ENCODE data around the gene RTKN. TPM values are rescaled to one million over a fixed set of nuclear protein-coding genes. Genes with fewer than 3 reads are reported as not detected.

Gene RTKN
- total and polyA plus RNA-seq, 9 of the 15 experiments (the other 6 are each of a cell fraction or from before 2014, with no cell fraction given): 0.14 to 6.9 (median 3.6) TPM

GRCh38 chr2:74391580-74392448 lies 49.9 kb downstream of the RTKN start (continued):
- TF ChIP-seq ZBTB7A (IDR thresholded peaks at IDR 0.05; ENCODE audit: borderline replicate concordance, control insufficient read depth, low read depth, low read length) (peak; percentile 93), EGR1 (conservative IDR thresholded peaks at IDR 0.05) (0 out of 2 replicates have a peak, but pooled peaks have one; percentile 31), ELF4 (CRISPR knock-in tag; IDR thresholded peaks at IDR 0.05) (no peak; the same call in 1 of the 2 replicates), GATA2 (CRISPR knock-in tag; IDR thresholded peaks at IDR 0.05) (peak; percentile 50; the same call in 1 of the 2 replicates), POLR2A (conservative IDR thresholded peaks at IDR 0.05) (peak; percentile 55; the same call in 1 of the 2 replicates), NFE2 (IDR thresholded peaks at IDR 0.05; ENCODE audit: low read depth) (peak; percentile 99), ZNF766 (CRISPR knock-in tag; conservative IDR thresholded peaks at IDR 0.05) (no peak), SMAD3 (CRISPR knock-in tag; conservative IDR thresholded peaks at IDR 0.05) (0 out of 2 replicates have a peak, but pooled peaks have one; percentile 13), DACH1 (IDR thresholded peaks at IDR 0.05; ENCODE audit: partially characterized antibody) (peak; percentile 92), KLF16 (IDR thresholded peaks at IDR 0.05) (peak; percentile 77), KDM2B (CRISPR knock-in tag; IDR thresholded peaks at IDR 0.05) (no peak), MNT (conservative IDR thresholded peaks at IDR 0.05) (peak; percentile 55 to 63), KLF1 (tag; IDR thresholded peaks at IDR 0.05) (no peak), BRD9 (IDR thresholded peaks at IDR 0.05; ENCODE audit: low read depth, partially characterized antibody) (peak; percentile 57), SMC3 (conservative IDR thresholded peaks at IDR 0.05; ENCODE audit: insufficient read depth, low read depth, low read length) (peak; percentile 60), PHF20 (IDR thresholded peaks at IDR 0.05; ENCODE audit: partially characterized antibody) (peak; percentile 58)
- TF ChIP-seq, protein P1, sequence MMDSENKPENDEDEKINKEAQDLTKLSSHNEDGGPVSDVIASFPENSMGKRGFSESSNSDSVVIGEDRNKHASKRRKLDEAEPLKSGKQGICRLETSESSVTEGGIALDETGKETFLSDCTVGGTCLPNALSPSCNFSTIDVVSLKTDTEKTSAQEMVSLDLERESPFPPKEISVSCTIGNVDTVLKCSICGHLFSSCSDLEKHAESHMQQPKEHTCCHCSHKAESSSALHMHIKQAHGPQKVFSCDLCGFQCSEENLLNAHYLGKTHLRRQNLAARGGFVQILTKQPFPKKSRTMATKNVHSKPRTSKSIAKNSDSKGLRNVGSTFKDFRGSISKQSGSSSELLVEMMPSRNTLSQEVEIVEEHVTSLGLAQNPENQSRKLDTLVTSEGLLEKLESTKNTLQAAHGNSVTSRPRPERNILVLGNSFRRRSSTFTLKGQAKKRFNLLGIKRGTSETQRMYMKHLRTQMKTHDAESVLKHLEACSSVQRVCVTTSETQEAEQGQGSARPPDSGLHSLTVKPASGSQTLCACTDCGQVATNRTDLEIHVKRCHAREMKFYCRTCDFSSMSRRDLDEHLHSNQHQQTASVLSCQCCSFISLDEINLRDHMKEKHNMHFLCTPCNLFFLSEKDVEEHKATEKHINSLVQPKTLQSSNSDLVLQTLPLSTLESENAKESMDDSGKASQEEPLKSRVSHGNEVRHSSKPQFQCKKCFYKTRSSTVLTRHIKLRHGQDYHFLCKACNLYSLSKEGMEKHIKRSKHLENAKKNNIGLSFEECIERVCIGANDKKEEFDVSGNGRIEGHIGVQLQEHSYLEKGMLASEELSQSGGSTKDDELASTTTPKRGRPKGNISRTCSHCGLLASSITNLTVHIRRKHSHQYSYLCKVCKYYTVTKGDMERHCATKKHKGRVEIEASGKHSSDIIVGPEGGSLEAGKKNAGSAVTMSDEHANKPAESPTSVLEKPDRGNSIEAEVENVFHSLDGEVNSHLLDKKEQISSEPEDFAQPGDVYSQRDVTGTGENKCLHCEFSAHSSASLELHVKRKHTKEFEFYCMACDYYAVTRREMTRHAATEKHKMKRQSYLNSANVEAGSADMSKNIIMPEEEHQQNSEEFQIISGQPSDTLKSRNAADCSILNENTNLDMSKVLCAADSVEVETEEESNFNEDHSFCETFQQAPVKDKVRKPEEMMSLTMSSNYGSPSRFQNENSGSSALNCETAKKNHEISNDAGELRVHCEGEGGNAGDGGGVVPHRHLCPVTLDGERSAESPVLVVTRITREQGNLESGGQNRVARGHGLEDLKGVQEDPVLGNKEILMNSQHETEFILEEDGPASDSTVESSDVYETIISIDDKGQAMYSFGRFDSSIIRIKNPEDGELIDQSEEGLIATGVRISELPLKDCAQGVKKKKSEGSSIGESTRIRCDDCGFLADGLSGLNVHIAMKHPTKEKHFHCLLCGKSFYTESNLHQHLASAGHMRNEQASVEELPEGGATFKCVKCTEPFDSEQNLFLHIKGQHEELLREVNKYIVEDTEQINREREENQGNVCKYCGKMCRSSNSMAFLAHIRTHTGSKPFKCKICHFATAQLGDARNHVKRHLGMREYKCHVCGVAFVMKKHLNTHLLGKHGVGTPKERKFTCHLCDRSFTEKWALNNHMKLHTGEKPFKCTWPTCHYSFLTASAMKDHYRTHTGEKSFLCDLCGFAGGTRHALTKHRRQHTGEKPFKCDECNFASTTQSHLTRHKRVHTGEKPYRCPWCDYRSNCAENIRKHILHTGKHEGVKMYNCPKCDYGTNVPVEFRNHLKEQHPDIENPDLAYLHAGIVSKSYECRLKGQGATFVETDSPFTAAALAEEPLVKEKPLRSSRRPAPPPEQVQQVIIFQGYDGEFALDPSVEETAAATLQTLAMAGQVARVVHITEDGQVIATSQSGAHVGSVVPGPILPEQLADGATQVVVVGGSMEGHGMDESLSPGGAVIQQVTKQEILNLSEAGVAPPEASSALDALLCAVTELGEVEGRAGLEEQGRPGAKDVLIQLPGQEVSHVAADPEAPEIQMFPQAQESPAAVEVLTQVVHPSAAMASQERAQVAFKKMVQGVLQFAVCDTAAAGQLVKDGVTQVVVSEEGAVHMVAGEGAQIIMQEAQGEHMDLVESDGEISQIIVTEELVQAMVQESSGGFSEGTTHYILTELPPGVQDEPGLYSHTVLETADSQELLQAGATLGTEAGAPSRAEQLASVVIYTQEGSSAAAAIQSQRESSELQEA (IDR thresholded peaks at IDR 0.05; ENCODE audit: low read depth): no peak
- TF ChIP-seq, protein P2, sequence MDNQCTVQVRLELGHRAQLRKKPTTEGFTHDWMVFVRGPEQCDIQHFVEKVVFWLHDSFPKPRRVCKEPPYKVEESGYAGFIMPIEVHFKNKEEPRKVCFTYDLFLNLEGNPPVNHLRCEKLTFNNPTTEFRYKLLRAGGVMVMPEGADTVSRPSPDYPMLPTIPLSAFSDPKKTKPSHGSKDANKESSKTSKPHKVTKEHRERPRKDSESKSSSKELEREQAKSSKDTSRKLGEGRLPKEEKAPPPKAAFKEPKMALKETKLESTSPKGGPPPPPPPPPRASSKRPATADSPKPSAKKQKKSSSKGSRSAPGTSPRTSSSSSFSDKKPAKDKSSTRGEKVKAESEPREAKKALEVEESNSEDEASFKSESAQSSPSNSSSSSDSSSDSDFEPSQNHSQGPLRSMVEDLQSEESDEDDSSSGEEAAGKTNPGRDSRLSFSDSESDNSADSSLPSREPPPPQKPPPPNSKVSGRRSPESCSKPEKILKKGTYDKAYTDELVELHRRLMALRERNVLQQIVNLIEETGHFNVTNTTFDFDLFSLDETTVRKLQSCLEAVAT (IDR thresholded peaks at IDR 0.05): peak in 1 of 2 experiments; percentile 14; a peak in 1 of 4 replicates

Measured in K562 (cell line).